RWPE1 (cell line): ENCODE measurements around the gene ARL6IP4.

Experiments
- CTCF ChIA-PET: fragments of 350-600 bp; sonication (Branson Sonifier 250); formaldehyde crosslinking; extraction: SDS; loops from one replicate; lab custom pipeline; 2021; lab: Yijun Ruan, JAX
- POLR2A ChIA-PET: fragments of 400-600 bp; formaldehyde crosslinking; extraction: SDS; loops from one replicate; lab custom pipeline; 2020; ENCODE audit warnings: antibody characterized with exemption; ENCODE audit not compliant: low non-redundant PET; lab: Yijun Ruan, JAX
- DNase-seq: peaks from one replicate; pipeline ENCODE4 v3.0.0; 2012; ENCODE audit warnings: low spot score
- H3K27ac ChIP-seq: fragments of 450-650 bp; 2 replicates; pipeline ENCODE4 v1.5.1; 2017
- CTCF ChIP-seq: fragments of 450-650 bp; conservative IDR thresholded peaks from 2 replicates; pipeline ENCODE4 v1.5.1; 2017; ENCODE audit warnings: low read depth, mild to moderate bottlenecking

ARL6IP4 gene

GRCh38 chr12:123031171-123031845 is 50.8 kb downstream of the ARL6IP4 start:
- DNase-seq: no peak
- H3K27ac ChIP-seq: no peak overlapping the region
- no peak for TF ChIP-seq CTCF
- POLR2A ChIA-PET: no interaction called here
- CTCF ChIA-PET: interaction anchor here (0.5 to 0.8 kb wide), 2 partner anchors 13 to 182 kb away, joined by 3 to 4 read pairs; no protein-coding TSS in a partner anchor
